Activated naive CD8-positive, alpha-beta T cell treated with anti-CD3 and anti-CD28 coated beads, Interleukin-2, amount 10 ng/mL, durations not matched to agents 7 days and 5 days (primary cell): Measurements from ENCODE around the gene ELK3. TPM values are rescaled to one million over a fixed set of nuclear protein-coding genes. Genes with fewer than 3 reads are reported as not detected.

Experiments used
- ATAC-seq: fragments of 150-1000 bp; cut with Tn5 transposase; one replicate; pipeline ENCODE4 v1.10.0; 2021; ENCODE audit warnings: low read depth, moderate library complexity
- POLR2A ChIA-PET: fragments of 350-600 bp; sonication (Branson Sonifier 250); formaldehyde crosslinking; loops from one replicate; lab custom pipeline; 2021; ENCODE audit warnings: antibody characterized with exemption; lab: Charles Lee
- DNase-seq: peaks from one replicate; pipeline ENCODE4 v3.0.0; 2021
- H3K27ac Mint-ChIP-seq: one replicate; pipeline ENCODE4 v1.8.0; 2022; ENCODE audit warnings: mild to moderate bottlenecking, mixed read lengths
- H3K27me3 Mint-ChIP-seq: one replicate; pipeline ENCODE4 v1.8.0; 2022; ENCODE audit warnings: mild to moderate bottlenecking, moderate library complexity, mixed read lengths
- H3K36me3 Mint-ChIP-seq: one replicate; pipeline ENCODE4 v1.8.0; 2021; ENCODE audit warnings: mild to moderate bottlenecking, mixed read lengths
- H3K4me1 Mint-ChIP-seq: one replicate; pipeline ENCODE4 v1.8.0; 2021; ENCODE audit warnings: mixed read lengths
- H3K4me3 Mint-ChIP-seq: one replicate; pipeline ENCODE4 v1.8.0; 2022; ENCODE audit warnings: mild to moderate bottlenecking, moderate library complexity, mixed read lengths
- H3K9me3 Mint-ChIP-seq: one replicate; pipeline ENCODE4 v1.8.0; 2021; ENCODE audit warnings: mixed read lengths
- total RNA-seq, 2 experiments: library from RNA; stranded (reverse); gene quantifications; one replicate each; pipeline ENCODE4 v1.2.3, GENCODE V29; 2021

Gene ELK3
- total RNA-seq, 2 experiments from 2014 or later, result 19.1 to 19.4 TPM

DNA sequence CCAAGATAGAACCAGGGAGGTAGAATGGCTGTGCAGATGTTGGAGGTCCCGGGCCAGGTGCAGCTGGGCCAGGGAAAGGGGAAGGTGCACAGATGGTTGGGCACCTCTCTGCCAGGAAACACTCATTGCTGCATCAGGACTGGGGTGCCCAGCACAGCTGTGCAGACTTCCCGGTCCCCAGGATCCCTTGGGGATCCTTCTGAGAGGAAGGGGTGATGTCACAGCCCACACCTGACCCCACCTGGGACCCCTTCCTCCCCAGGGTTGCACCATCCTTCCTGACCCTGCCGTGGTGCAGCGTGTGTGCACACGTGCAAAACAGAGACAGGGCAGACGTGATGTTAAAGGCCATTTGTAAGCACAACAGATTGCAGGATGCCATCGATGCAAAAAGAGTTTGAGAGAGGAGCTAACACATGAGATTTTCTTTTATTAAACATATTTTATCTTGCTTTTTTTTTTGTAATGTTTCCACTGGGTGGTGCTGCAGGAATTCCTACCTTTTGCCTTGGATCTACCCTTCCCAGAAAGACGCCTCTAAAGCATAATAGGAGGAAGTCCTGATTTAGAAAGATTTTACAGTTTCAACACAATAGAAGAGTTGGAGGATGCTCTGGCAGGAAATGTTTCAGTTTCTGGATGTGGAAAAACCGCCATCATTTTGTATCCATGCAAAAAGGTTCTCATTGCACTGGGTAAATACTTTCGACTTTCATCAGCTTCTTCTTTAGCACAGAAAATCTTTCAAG, 14.8 kb downstream of the ELK3 start:
- H3K36me3 Mint-ChIP-seq, result peaks cover 26% of the 10 kb centered on the region
- H3K4me1 Mint-ChIP-seq, result peaks cover 72% of the 10 kb centered on the region
- H3K9me3 Mint-ChIP-seq, result no peaks in the 10 kb centered on the region
- H3K4me3 Mint-ChIP-seq, result peak overlapping the region; percentile 59
- POLR2A ChIA-PET, result interaction anchor here (0.6 to 1.6 kb wide), 3 partner anchors 14 to 154 kb away, joined by 4 to 10 read pairs (median 7); no protein-coding TSS in a partner anchor
- no peak for DNase-seq
- H3K27me3 Mint-ChIP-seq, result no peaks in the 10 kb centered on the region
- no peak for ATAC-seq
- H3K27ac Mint-ChIP-seq, result peak overlapping the region; percentile 39

DNA sequence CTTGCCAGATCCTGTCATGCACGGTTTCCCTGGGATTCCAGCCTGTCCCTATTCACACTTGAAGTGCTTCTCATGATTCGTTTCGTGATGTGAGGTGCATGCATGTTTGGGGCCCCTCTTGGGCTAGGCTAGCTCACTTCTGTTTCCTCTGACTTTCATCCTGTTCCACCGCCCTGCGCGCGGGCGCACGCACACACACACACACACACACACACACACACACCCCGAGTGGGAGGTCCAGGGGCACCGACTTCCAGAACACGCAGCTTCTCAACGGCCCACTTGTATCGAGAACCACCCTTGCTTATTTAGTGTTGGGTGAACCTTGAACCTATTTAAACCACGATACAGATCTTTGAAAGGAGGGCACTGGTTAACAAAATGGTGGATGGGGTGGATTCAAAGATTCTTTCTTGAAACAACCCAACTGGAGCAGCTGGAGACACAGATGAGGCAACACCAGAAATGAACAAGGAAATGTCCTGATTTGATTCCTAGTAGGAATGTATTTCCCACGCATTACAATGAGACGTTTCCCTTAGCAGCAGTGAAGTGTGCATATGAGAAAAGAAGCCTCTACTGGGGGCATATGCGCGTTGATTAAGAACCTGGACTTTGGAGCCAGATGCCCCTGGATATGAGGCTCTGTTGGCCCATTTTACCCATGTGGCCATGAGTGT, 16.3 kb downstream of the ELK3 start:
- Mint-ChIP-seq H3K36me3 (peaks cover 13% of the 10 kb centered on the region), H3K27me3 (no peaks in the 10 kb centered on the region), H3K9me3 (no peaks in the 10 kb centered on the region), H3K4me3 (peak overlapping the region; percentile 80), H3K27ac (peak overlapping the region; percentile 89), H3K4me1 (peaks cover 71% of the 10 kb centered on the region)
- ATAC-seq (peak; percentile 54), DNase-seq (peak; percentile 62)
- POLR2A ChIA-PET, result interaction anchor here (0.6 to 3.5 kb wide), 6 partner anchors 15 to 278 kb away, joined by 3 to 17 read pairs (median 4); partner anchors contain the start of gene CDK17

DNA sequence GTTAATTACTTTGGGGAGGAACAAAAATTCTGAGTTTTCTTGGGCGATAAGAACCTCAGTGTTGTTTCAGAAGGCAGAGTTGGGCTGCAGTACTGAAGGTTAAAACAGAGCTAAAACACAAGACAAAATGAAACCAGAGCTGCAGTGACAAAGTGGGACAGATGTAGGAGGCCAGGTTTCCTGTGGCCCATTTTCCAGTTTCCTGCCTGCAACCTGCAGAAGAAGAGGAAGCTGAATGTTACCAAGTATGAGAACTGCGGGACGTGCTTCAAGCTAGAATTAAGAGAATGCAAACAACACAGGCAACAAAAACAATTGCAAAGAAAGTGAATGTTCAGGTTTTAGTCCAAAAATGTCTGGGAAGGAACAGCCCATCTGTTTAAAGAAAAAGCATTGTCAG, 17.8 kb downstream of the ELK3 start:
- Mint-ChIP-seq H3K4me1 (peaks cover 60% of the 10 kb centered on the region), H3K27ac (peak overlapping the region; percentile 63), H3K27me3 (no peaks in the 10 kb centered on the region), H3K9me3 (no peaks in the 10 kb centered on the region), H3K36me3 (peaks cover 7% of the 10 kb centered on the region), H3K4me3 (peak overlapping the region; percentile 57)
- DNase-seq (no peak), ATAC-seq (no peak)
- POLR2A ChIA-PET, result interaction anchor here (3.5 kb wide), 1 partner anchor 188 kb away, joined by 17 read pairs; the partner anchor contains the start of gene CDK17

DNA sequence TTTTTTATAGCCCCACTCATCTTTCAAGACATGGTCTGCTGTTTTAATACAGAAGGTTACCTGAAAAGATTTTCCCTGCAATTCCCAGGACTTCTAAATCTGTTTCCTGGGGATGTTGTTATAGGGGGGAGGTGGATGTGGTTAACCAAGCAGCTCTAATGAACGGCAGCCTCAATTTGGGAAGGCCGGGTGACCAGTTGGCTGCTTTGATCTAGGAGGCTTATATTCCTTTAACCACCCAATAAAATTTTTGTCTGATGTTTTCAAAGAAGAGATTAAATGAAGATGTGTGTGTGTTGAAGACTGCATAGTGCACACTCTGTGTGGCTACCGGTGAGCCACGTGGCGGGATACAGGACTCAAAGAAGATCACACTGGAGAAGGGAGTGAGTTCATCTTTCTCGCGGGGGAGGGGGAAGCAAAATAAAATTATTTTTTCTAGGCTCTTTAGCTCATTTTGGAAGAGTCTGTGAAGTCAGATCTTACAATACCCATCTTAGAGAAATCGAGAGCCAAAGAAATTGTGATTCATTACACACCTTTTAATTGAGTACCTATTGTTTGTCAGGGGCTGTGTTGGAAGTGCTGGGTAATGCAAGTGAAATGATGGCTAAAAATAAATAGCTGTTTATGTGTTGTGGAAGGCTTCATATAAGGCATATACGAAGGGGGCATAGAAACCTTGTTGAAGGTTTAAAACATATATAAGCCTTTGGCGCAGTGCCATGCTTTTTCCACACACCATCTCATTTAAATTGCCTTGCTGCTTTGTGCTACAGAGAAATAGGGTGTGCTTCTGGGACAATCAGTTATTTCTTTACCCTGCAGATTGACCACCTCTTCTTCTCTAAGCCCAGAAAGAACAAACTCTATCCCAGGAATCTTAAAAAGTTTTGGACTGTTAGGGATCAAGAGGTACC, 18.5 kb downstream of the ELK3 start:
- no peaks in the 10 kb centered on the region for H3K27me3 Mint-ChIP-seq
- H3K4me3 Mint-ChIP-seq, result peak overlapping the region; percentile 57
- H3K4me1 Mint-ChIP-seq, result peaks cover 54% of the 10 kb centered on the region
- POLR2A ChIA-PET, result interaction anchor here (0.6 to 3.5 kb wide), 2 partner anchors 145 to 187 kb away, joined by 6 to 17 read pairs; partner anchors contain the start of gene CDK17
- H3K36me3 Mint-ChIP-seq, result peaks cover 7% of the 10 kb centered on the region
- no peak for DNase-seq
- no peaks in the 10 kb centered on the region for H3K9me3 Mint-ChIP-seq
- H3K27ac Mint-ChIP-seq, result peak overlapping the region; percentile 79
- ATAC-seq, result no peak

DNA sequence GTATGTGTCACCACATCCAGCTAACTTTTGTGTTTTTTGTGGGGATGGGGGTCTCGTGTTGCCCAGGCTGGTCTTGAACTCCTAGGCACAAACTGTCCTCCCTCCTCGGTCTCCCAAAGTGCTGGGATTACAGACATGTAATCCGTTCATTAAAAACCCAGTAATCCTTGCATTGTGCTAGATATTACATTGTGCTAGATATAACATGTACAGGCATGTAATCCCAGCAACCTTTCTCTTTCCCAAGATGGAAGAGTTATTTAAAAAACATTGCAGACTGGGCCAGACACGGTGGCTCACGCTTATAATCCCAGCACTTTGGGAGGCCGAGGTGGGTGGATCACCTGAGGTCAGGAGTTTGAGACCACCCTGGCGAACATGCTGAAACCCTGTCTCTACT, 19.7 kb downstream of the ELK3 start:
- no peak overlapping the region for H3K4me3 Mint-ChIP-seq
- H3K4me1 Mint-ChIP-seq, result peaks cover 47% of the 10 kb centered on the region
- H3K27me3 Mint-ChIP-seq, result no peaks in the 10 kb centered on the region
- H3K36me3 Mint-ChIP-seq, result peaks cover 6% of the 10 kb centered on the region
- POLR2A ChIA-PET, result no interaction called here
- ATAC-seq (no peak), DNase-seq (no peak)
- no peak overlapping the region for H3K27ac Mint-ChIP-seq
- H3K9me3 Mint-ChIP-seq, result no peaks in the 10 kb centered on the region

DNA sequence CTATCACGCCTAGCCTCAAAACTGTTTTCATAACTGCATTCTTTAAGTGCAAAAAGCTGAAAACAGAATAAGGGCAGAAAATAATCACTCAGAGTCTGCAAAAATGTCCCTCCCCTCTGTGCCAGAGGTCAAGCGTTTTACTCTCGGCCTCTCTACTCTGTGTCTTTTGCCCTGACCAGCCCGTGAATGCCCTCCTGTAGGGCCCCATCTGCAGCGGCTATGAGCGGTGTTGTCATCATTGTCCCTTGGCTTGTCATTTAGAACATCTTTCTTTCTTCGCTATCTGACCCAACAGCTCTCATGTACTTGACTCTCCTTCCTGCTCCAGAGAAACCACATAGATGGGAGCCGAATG, 21.7 kb downstream of the ELK3 start:
- H3K36me3 Mint-ChIP-seq, result peaks cover 5% of the 10 kb centered on the region
- peaks cover 33% of the 10 kb centered on the region for H3K4me1 Mint-ChIP-seq
- ATAC-seq, result no peak
- no peak overlapping the region for H3K27ac Mint-ChIP-seq
- no peaks in the 10 kb centered on the region for H3K9me3 Mint-ChIP-seq
- H3K27me3 Mint-ChIP-seq, result no peaks in the 10 kb centered on the region
- peak overlapping the region; percentile 18 for H3K4me3 Mint-ChIP-seq
- POLR2A ChIA-PET, result interaction anchor here (1.4 to 1.8 kb wide), 4 partner anchors 155 to 301 kb away, joined by 5 to 17 read pairs (median 12); partner anchors contain the start of gene CDK17
- no peak for DNase-seq

DNA sequence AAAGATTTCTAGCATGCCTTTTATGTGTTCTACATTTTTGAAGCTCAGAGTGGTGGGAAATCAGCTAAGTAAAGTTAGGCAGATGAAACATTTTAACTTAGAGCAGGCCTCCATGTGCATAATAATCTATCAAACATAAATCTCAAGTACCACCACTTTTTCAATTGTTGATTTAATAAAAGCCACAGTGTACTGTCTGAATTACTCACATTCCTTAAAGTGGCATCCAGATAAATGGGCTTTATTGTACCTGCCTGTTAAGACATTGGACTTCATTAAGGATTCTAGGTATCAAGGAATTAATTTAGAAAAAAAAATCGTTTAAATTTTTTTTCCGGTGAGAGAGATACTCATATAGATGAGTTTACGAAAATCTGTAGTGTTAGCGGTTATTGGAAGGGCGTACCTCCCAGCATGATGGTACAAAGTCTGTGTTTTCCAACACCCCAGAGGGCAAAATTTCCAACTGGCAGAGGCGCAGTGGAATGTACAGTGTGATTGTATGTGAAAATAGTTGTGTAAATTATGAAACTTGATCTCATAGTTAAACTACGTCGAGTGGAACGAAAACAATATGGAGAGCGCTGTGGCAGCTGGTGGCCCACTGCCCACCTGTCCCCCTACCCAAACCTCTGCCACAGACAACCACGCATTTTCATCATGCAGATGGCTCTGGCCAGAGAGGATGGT, 25.0 kb downstream of the ELK3 start:
- H3K9me3 Mint-ChIP-seq, result peaks cover 1% of the 10 kb centered on the region
- POLR2A ChIA-PET, result no interaction called here
- no peaks in the 10 kb centered on the region for H3K27me3 Mint-ChIP-seq
- ATAC-seq, result no peak
- DNase-seq, result no peak
- no peak overlapping the region for H3K27ac Mint-ChIP-seq
- H3K4me1 Mint-ChIP-seq, result peaks cover 10% of the 10 kb centered on the region
- peaks cover 16% of the 10 kb centered on the region for H3K36me3 Mint-ChIP-seq
- H3K4me3 Mint-ChIP-seq, result no peak overlapping the region

DNA sequence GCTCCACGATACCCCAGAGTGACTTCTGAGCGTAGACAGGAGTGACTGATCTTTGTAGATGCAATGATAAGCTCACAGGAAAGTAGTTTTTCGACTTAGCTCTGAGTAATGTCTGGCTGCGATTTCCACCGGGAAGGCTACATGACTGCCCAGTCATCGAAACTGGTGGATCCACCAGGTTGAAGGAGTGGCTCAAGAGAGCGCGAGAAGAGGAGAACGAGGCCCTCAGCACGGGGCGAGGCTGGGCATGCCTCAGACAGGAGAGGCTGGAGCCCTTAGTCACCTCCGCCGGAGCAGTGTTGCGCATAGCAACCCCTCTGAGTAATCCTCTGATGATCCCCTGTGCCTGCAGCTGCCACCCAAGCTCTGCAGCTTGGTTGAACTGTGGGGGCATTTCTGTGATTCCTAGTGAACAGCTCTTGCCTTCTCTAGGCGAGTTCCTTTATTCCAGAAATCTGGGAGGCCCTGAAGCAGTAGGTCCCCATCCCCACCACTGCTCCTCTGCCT, 25.6 kb downstream of the ELK3 start:
- peaks cover 1% of the 10 kb centered on the region for H3K9me3 Mint-ChIP-seq
- POLR2A ChIA-PET, result no interaction called here
- H3K27me3 Mint-ChIP-seq, result no peaks in the 10 kb centered on the region
- H3K4me1 Mint-ChIP-seq, result peaks cover 9% of the 10 kb centered on the region
- H3K36me3 Mint-ChIP-seq, result peaks cover 19% of the 10 kb centered on the region
- no peak overlapping the region for H3K4me3 Mint-ChIP-seq
- DNase-seq, result no peak
- H3K27ac Mint-ChIP-seq, result no peak overlapping the region
- ATAC-seq, result no peak

DNA sequence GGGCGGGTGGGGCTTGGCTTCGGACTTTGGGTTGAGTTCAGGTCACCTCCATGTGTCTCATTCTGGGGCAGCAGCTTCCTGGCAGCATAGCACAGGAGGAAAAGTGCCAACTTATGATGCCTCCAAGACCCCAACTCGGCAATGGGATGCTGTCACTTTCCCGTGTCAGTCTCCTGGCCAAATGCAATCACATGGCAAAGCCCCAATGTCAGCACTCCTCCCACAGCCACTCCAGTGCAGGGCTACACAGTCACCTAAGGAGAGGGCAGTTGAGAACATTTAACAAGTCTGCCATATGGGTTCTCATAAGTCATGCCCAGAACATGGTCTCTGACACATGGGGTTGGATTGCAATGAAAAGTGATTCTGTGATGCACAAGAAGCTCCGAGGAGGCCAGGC, 26.7 kb downstream of the ELK3 start:
- POLR2A ChIA-PET, result interaction anchor here (0.6 kb wide), 1 partner anchor 11 kb away, joined by 3 read pairs; no protein-coding TSS in a partner anchor

DNA sequence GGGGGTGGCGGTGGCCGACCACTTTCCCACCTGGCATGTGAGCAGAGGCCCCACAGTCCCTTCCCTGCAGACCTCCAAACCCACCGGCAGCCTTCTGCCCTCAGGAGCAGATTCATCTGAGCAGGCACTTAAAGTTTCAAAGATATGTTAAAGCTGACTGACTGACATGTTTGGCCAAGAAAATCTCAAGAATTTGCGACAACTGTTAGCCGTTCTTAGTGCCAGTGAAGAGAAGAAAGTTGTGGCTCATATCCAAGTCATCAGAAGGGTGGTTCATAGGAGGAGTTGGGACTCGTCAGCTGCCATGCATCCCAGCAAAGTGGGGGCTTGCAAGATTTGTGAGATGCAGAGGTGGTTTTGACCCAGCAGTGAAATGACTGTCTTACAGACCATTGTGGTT, 27.2 kb downstream of the ELK3 start:
- Mint-ChIP-seq H3K4me3 (no peak overlapping the region), H3K27ac (no peak overlapping the region), H3K36me3 (peaks cover 21% of the 10 kb centered on the region), H3K27me3 (no peaks in the 10 kb centered on the region), H3K9me3 (peaks cover 1% of the 10 kb centered on the region), H3K4me1 (no peaks in the 10 kb centered on the region)
- ATAC-seq (no peak), DNase-seq (no peak)
- POLR2A ChIA-PET, result no interaction called here

More for the DNA sequence above, 26.7 kb downstream of the ELK3 start:
- H3K9me3 Mint-ChIP-seq, result peaks cover 1% of the 10 kb centered on the region
- ATAC-seq (no peak), DNase-seq (no peak)
- no peak overlapping the region for H3K4me3 Mint-ChIP-seq
- peaks cover 2% of the 10 kb centered on the region for H3K4me1 Mint-ChIP-seq
- no peaks in the 10 kb centered on the region for H3K27me3 Mint-ChIP-seq
- peaks cover 21% of the 10 kb centered on the region for H3K36me3 Mint-ChIP-seq
- no peak overlapping the region for H3K27ac Mint-ChIP-seq

DNA sequence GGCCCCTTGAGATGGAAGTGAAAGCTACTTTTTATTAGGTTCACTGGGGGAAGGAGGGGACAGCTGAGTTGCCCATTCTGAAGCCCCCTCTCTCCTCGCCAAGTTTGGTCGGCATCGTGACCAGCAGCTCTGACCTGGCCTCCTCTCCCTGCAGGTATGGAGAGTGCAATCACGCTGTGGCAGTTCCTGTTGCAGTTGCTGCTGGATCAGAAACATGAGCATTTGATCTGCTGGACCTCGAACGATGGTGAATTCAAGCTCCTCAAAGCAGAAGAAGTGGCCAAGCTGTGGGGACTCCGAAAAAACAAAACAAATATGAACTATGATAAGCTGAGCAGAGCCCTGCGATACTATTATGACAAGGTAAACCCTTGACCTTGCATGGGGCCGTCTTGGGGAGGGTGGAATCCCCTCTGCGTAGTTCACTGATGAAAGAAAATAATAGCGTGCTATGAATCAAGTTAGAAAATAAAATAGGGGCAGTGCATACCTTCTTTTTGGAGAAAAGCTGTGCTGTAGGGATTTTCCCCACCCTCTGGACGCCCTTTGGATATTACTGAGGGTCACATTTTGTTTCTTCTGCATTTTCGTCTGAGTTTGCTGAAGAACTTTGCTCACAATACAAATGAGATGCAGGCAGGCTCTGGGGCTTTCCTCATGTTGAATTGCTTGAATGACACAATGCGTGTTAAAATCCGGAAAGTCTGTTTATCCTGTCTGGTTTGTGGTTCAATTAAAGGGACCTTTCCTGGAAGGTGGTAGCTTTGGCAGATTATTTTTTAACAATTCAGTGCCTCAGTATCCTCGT, 29.4 kb downstream of the ELK3 start:
- Mint-ChIP-seq H3K27me3 (no peaks in the 10 kb centered on the region), H3K4me3 (no peak overlapping the region), H3K36me3 (peaks cover 22% of the 10 kb centered on the region), H3K27ac (no peak overlapping the region), H3K9me3 (peaks cover 1% of the 10 kb centered on the region), H3K4me1 (peaks cover 2% of the 10 kb centered on the region)
- POLR2A ChIA-PET, result no interaction called here
- DNase-seq (no peak), ATAC-seq (no peak)

DNA sequence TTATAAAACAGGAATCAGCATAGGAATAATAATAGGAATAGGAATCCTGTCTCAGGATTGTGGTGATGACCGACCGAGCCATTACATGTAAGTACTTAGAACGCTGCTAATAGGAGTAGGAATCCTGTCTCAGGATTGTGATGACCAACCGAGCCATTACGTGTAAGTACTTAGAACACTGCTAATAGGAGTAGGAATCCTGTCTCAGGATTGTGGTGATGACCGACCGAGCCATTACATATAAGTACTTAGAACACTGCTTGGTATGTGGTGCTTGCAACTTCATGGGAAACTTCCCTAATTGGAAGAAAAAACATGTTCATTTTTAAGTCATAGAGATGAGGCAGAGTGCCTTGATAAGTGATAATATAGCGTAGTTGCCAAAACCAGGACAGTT, 30.0 kb downstream of the ELK3 start:
- no peak overlapping the region for H3K4me3 Mint-ChIP-seq
- ATAC-seq (no peak), DNase-seq (no peak)
- H3K36me3 Mint-ChIP-seq, result peaks cover 22% of the 10 kb centered on the region
- peaks cover 1% of the 10 kb centered on the region for H3K9me3 Mint-ChIP-seq
- POLR2A ChIA-PET, result no interaction called here
- no peaks in the 10 kb centered on the region for H3K27me3 Mint-ChIP-seq
- H3K27ac Mint-ChIP-seq, result no peak overlapping the region
- H3K4me1 Mint-ChIP-seq, result peaks cover 2% of the 10 kb centered on the region
